ENCODE measurements around the gene FAM120B.

DNA sequence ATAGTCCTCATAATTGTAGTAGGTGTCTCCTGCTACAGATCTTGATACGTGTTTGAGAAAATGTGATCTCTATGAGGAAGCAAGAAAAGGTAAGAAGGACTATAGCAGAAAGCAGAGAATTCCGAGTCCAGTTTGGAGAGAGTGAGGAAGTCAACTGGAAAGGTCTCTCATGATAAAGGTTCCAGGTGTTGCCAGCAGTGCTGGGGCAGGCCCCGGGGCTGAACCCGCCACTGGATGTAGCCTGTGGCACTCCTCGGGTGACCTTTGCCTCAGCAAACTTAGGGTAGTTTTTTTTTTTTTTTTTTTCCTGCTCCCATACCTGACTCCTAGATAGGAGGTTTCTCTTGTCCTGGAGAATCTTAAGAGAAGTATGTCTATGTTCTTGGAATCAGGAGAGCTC lies 62.8 kb downstream of the FAM120B start:
- TF ChIP-seq, protein P1, sequence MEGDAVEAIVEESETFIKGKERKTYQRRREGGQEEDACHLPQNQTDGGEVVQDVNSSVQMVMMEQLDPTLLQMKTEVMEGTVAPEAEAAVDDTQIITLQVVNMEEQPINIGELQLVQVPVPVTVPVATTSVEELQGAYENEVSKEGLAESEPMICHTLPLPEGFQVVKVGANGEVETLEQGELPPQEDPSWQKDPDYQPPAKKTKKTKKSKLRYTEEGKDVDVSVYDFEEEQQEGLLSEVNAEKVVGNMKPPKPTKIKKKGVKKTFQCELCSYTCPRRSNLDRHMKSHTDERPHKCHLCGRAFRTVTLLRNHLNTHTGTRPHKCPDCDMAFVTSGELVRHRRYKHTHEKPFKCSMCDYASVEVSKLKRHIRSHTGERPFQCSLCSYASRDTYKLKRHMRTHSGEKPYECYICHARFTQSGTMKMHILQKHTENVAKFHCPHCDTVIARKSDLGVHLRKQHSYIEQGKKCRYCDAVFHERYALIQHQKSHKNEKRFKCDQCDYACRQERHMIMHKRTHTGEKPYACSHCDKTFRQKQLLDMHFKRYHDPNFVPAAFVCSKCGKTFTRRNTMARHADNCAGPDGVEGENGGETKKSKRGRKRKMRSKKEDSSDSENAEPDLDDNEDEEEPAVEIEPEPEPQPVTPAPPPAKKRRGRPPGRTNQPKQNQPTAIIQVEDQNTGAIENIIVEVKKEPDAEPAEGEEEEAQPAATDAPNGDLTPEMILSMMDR (IDR thresholded peaks at IDR 0.05) = no peak
- TF ChIP-seq EZH2phosphoT487 (IDR thresholded peaks at IDR 0.05) (no peak), EZH2 (IDR thresholded peaks at IDR 0.05) (no peak)
